GM18498 (cell line): ENCODE measurements around the gene ZC3H18.
A peak's percentile ranks its signal among the peaks of the same experiment; 100 is the strongest.

Experiments used
- ATAC-seq: cut with Tn5 transposase; IDR thresholded peaks from one replicate; pipeline ENCODE4 v1.9.1; 2021; ENCODE audit warnings: mild to moderate bottlenecking, moderate library complexity; ENCODE audit not compliant: unreplicated experiment

Gene ZC3H18

GRCh38 chr16:88636488-88637265 lies 66.5 kb downstream of the ZC3H18 start:
- ATAC-seq, result no peak

- no peak for ATAC-seq
These were observed 68.4 kb downstream of the ZC3H18 start, which contains the start of gene IL17C for GRCh38 chr16:88638323-88639230. TSS of gene IL17C (plus strand) at chr16:88638572. CDS start at chr16:88638642, 70 bp downstream.

- no peak for ATAC-seq
These were observed 69.2 kb downstream of the ZC3H18 start for GRCh38 chr16:88639231-88640038.

GRCh38 chr16:88640039-88640495 lies 69.9 kb downstream of the ZC3H18 start:
- ATAC-seq, result no peak

- no peak for ATAC-seq
These were observed 70.5 kb downstream of the ZC3H18 start for GRCh38 chr16:88640498-88641247.

GRCh38 chr16:88642881-88643643 lies 72.9 kb downstream of the ZC3H18 start:
- no peak for ATAC-seq

- no peak for ATAC-seq
These were observed 73.4 kb downstream of the ZC3H18 start for GRCh38 chr16:88643644-88643932.

GRCh38 chr16:88645455-88645854 lies 75.3 kb downstream of the ZC3H18 start:
- no peak for ATAC-seq

GRCh38 chr16:88645941-88646340 lies 75.7 kb downstream of the ZC3H18 start:
- ATAC-seq, result no peak

GRCh38 chr16:88646345-88647034 lies 76.3 kb downstream of the ZC3H18 start:
- no peak for ATAC-seq

GRCh38 chr16:88647178-88648070 lies 77.2 kb downstream of the ZC3H18 start:
- no peak for ATAC-seq

GRCh38 chr16:88649195-88649923 lies 79.2 kb downstream of the ZC3H18 start:
- no peak for ATAC-seq

- ATAC-seq, result peak; percentile 13
These were observed 79.9 kb downstream of the ZC3H18 start for GRCh38 chr16:88649924-88650748.

GRCh38 chr16:88650749-88651275 lies 80.6 kb downstream of the ZC3H18 start, which contains the start of gene CYBA:
TSS of gene CYBA (minus strand) at chr16:88651053. CDS start at chr16:88651013, 40 bp downstream.
- peak; percentile 73 for ATAC-seq

- ATAC-seq, result peak; percentile 72
These were observed 81.2 kb downstream of the ZC3H18 start for GRCh38 chr16:88651276-88651988.
